Muscle layer of colon (tissue), 2 donors: Measurements from ENCODE around the gene SPATA1.

Experiments
- H3K27ac ChIP-seq: one replicate; pipeline ENCODE4 v1.7.0; 2013; ENCODE audit warnings: low read depth, mild to moderate bottlenecking, low read length, moderate library complexity
- H3K27me3 ChIP-seq, 2 donors: one replicate each; pipeline ENCODE4 v1.7.0; 2013; ENCODE audit warnings: low read length in 2 of 2, mild to moderate bottlenecking in 2 of 2; ENCODE audit not compliant: insufficient read depth in 2 of 2, control insufficient read depth in 1 of 2
- H3K36me3 ChIP-seq: one replicate; pipeline ENCODE4 v1.7.0; 2013; ENCODE audit warnings: mild to moderate bottlenecking, low read length; ENCODE audit not compliant: insufficient read depth
- H3K4me1 ChIP-seq: one replicate; pipeline ENCODE4 v1.7.0; 2013; ENCODE audit warnings: mild to moderate bottlenecking, low read length; ENCODE audit not compliant: insufficient read depth
- H3K4me3 ChIP-seq, 2 donors: one replicate each; pipeline ENCODE4 v1.7.0; 2013; ENCODE audit warnings: low read length in 2 of 2, low read depth in 1 of 2, mild to moderate bottlenecking in 1 of 2, moderate library complexity in 1 of 2
- H3K9ac ChIP-seq: one replicate; pipeline ENCODE4 v1.7.0; 2013; ENCODE audit warnings: low read length
- H3K9me3 ChIP-seq: one replicate; pipeline ENCODE4 v1.7.0; 2013; ENCODE audit warnings: mild to moderate bottlenecking, low read length
- donor health status: abdominal sarcoma.
- donor health status: Adenocarcinoma of cecum.

SPATA1 gene

DNA sequence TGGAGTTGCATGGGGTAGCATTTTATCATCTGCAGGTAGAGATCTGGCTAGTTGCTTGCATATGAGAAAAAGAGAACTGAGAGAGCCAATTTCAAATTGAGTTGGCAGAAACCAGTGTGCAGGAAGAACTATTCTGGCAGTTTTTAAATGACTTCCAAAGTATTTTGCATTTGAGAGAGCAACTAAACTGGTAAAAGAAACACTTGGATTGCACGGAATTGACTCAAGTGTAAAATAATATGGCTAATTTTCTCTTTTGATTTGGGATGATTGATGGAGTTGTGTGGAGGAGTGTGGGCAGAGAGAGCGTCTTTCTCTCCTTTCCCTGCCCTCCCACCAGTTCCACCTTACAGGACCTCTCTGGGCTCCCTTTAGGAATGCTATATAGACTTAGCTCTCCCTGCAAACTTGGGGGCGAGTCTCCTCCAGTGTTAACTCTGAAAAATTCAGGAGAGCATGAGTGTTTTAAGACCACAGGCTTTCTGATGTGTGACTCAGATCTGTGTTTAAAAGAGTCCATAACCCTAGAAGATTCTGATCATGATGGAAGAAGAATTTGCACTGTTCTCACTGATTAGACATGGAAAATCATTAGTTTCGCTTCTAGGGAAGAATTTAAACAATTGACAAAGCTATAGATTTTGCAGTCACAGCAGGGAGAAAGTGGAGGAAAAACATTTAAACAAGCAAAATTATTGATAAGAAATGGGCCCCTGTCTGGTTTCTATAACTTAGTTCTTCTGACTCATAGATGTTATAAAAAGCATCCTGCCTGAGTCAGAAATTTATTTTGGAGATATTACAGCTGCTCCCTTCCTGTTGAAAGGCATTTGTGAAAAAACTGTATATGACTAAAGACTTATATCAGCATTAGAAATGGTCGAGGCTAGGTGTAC, 92.9 kb downstream of the SPATA1 start:
- Histone ChIP-seq H3K9me3 (no peaks in the 10 kb centered on the region), H3K36me3 (no peaks in the 10 kb centered on the region), H3K4me1 (peaks cover 26% of the 10 kb centered on the region), H3K9ac (no peak overlapping the region), H3K4me3 (no peak overlapping the region), H3K27me3 (no peaks in the 10 kb centered on the region), H3K27ac (no peak overlapping the region)

- Histone ChIP-seq H3K9me3 (no peaks in the 10 kb centered on the region), H3K4me1 (peaks cover 39% of the 10 kb centered on the region), H3K27me3 (no peaks in the 10 kb centered on the region), H3K36me3 (no peaks in the 10 kb centered on the region), H3K9ac (no peak overlapping the region), H3K4me3 (no peak overlapping the region), H3K27ac (no peak overlapping the region)
Observed at GRCh38 chr1:84600796-84601195, 94.6 kb downstream of the SPATA1 start.

DNA sequence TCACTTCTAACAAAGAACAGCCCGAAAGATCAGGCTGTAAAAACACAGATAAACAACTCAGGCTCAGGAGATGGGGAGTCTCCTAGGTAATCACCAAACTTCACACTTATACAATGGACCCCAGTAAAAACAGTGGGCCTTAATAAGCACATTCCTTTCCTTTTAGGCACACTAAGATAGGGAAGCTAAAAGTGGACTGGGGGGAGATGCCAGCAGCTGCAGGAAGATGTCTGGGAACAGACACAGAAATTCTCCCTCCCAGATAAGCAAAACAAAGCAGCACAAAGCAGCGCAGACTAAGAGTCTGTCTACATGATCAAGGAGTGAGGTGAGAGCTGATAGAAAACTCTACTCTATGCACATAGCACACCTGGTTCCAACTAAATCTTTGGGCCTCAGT, 97.0 kb downstream of the SPATA1 start:
- Histone ChIP-seq H3K4me3 (peak overlapping the region in 1 of 2 donors; percentile 60), H3K4me1 (peaks cover 39% of the 10 kb centered on the region), H3K9ac (peak overlapping the region; percentile 15), H3K27ac (peak overlapping the region; percentile 89), H3K9me3 (no peaks in the 10 kb centered on the region), H3K36me3 (no peaks in the 10 kb centered on the region), H3K27me3 (no peaks in the 10 kb centered on the region)

GRCh38 chr1:84603941-84604830, 98.0 kb downstream of the SPATA1 start:
- H3K36me3 ChIP-seq: no peaks in the 10 kb centered on the region
- H3K27ac ChIP-seq: peak overlapping the region; percentile 89
- peaks cover 30% of the 10 kb centered on the region for H3K4me1 ChIP-seq
- H3K4me3 ChIP-seq: peak overlapping the region; percentile 38 to 60
- peak overlapping the region; percentile 15 for H3K9ac ChIP-seq
- no peaks in the 10 kb centered on the region for H3K27me3 ChIP-seq
- no peaks in the 10 kb centered on the region for H3K9me3 ChIP-seq

DNA sequence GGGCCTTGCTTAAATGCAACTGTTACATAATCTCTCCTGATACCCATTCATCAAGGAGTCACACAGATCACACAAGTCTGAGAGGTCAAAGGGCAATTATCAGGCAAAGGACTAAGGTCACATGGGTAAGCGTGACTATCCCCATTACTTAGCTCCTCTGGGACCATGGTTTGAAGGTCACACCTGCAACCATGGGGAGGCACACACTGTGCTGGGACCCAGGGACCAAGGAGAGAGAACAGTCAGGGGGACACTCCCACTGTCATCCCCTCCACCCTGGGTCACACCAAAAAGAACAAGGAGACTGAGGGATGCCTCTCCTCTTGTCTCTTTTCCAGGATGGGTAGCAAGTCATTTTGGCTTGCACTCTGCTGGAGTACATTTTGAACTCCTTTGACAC, 99.0 kb downstream of the SPATA1 start:
- Histone ChIP-seq H3K27me3 (no peaks in the 10 kb centered on the region), H3K36me3 (no peaks in the 10 kb centered on the region), H3K9me3 (no peaks in the 10 kb centered on the region), H3K9ac (peak overlapping the region; percentile 15), H3K4me3 (no peak overlapping the region), H3K27ac (peak overlapping the region; percentile 89), H3K4me1 (peaks cover 28% of the 10 kb centered on the region)

DNA sequence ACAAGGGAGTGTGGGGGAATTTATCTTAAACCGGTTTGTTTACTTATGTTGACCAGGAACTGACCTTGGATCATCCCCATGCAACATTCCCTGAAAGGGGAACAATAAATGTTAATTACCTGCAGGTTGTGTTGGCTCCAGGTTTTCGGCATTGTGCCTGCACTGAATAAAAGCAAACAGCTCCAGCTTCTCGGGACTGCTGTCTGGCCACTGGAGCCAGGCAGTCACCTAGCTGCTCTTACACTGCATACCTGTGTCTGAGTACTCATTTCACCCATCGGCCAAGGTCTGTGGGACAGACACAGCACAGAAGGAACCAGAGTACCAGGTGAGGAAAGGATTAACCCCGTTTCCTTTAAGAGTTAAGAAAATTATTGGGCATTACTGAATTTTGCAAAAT, 100.8 kb downstream of the SPATA1 start:
- no peaks in the 10 kb centered on the region for H3K36me3 ChIP-seq
- H3K27me3 ChIP-seq: no peaks in the 10 kb centered on the region
- H3K4me3 ChIP-seq: no peak overlapping the region

GRCh38 chr1:84611091-84611490, 104.9 kb downstream of the SPATA1 start:
- Histone ChIP-seq H3K36me3 (no peaks in the 10 kb centered on the region), H3K4me3 (no peak overlapping the region), H3K4me1 (peaks cover 14% of the 10 kb centered on the region), H3K9ac (no peak overlapping the region), H3K9me3 (no peaks in the 10 kb centered on the region), H3K27me3 (no peaks in the 10 kb centered on the region), H3K27ac (no peak overlapping the region)

More for the DNA sequence above, 100.8 kb downstream of the SPATA1 start:
- peaks cover 28% of the 10 kb centered on the region for H3K4me1 ChIP-seq
- no peak overlapping the region for H3K27ac ChIP-seq
- H3K9ac ChIP-seq: no peak overlapping the region
- H3K9me3 ChIP-seq: no peaks in the 10 kb centered on the region

- Histone ChIP-seq H3K27me3 (no peaks in the 10 kb centered on the region), H3K9me3 (no peaks in the 10 kb centered on the region), H3K9ac (no peak overlapping the region), H3K4me1 (peaks cover 20% of the 10 kb centered on the region), H3K36me3 (no peaks in the 10 kb centered on the region), H3K27ac (no peak overlapping the region), H3K4me3 (no peak overlapping the region)
Observed at GRCh38 chr1:84611796-84612195, 105.6 kb downstream of the SPATA1 start.

DNA sequence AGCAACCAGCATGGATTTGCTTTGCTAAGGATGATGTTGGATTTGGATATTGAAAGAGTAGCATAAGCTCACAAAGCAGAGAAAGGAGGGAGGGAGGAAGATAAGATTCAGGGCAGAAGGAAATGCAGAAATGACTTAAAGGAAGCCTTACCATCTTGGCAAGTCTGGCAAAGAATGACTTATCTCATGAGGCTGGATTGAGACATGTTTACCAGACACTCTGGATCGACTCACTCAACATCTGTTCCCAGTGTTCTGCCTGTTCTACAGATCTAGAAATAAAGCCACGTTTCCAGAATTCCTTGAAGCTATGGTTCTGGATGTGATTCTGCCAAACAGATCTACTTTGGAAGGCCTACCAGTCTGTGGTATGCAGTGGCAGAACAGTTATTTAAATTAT, 106.8 kb downstream of the SPATA1 start:
- H3K9me3 ChIP-seq: no peaks in the 10 kb centered on the region
- H3K27me3 ChIP-seq: no peaks in the 10 kb centered on the region
- H3K4me3 ChIP-seq: no peak overlapping the region
- H3K27ac ChIP-seq: no peak overlapping the region
- H3K36me3 ChIP-seq: no peaks in the 10 kb centered on the region
- H3K4me1 ChIP-seq: peaks cover 24% of the 10 kb centered on the region
- H3K9ac ChIP-seq: no peak overlapping the region

DNA sequence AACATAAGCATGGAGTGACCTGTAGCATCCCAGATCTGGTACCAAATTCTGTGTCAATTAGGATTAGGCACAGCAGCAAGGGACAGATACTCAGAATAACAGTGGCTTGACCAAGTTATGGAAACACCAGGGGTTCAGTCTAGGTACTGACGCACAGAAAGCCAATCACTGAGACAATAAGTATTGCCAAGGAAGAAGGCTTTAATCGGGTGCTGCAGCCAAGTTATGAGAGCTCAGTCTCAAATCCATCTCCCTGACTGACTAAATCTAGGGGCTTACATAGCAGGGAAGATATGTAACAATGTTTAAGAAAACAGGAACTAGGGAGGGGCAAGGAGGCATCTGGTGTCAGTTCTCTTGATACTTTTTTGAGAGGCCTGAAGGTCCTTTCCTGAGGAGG, 107.7 kb downstream of the SPATA1 start:
- Histone ChIP-seq H3K27me3 (no peaks in the 10 kb centered on the region), H3K9ac (no peak overlapping the region), H3K9me3 (no peaks in the 10 kb centered on the region), H3K27ac (no peak overlapping the region), H3K4me3 (no peak overlapping the region), H3K4me1 (peaks cover 30% of the 10 kb centered on the region), H3K36me3 (no peaks in the 10 kb centered on the region)

GRCh38 chr1:84615790-84616189, 109.6 kb downstream of the SPATA1 start:
- Histone ChIP-seq H3K9me3 (no peaks in the 10 kb centered on the region), H3K36me3 (no peaks in the 10 kb centered on the region), H3K4me1 (peaks cover 46% of the 10 kb centered on the region), H3K27ac (no peak overlapping the region), H3K4me3 (no peak overlapping the region), H3K9ac (no peak overlapping the region), H3K27me3 (no peaks in the 10 kb centered on the region)
